Thoracic aorta (tissue), 2 donors: ENCODE results near the gene AKR1E2. TPM values are rescaled to one million over a fixed set of nuclear protein-coding genes. Genes with fewer than 3 reads are reported as not detected.

Source experiments
- ATAC-seq: fragments of 150-250 bp; one replicate; pipeline ENCODE4 v1.8.0; 2017; ENCODE audit warnings: low read depth; ENCODE audit not compliant: insufficient number of reproducible peaks, low FRiP score
- DNase-seq: peaks from one replicate; pipeline ENCODE4 v3.0.0-alpha.2; 2020; ENCODE audit warnings: low spot score
- H3K27ac ChIP-seq, 2 donors: fragments of 200-600 bp; sonication (generic); 1 replicate in 1 of 2; 2 replicates in 1 of 2; pipeline ENCODE4 v1.5.1; 2016; ENCODE audit warnings: mild to moderate bottlenecking in 2 of 2, moderate library complexity in 2 of 2
- H3K27me3 ChIP-seq: fragments of 200-600 bp; sonication (generic); replicated peaks from 2 replicates; pipeline ENCODE4 v1.6.0; 2016; ENCODE audit warnings: mild to moderate bottlenecking; ENCODE audit not compliant: insufficient read depth
- H3K36me3 ChIP-seq: fragments of 200-600 bp; sonication (generic); one replicate; pipeline ENCODE4 v1.5.1; 2016
- H3K4me1 ChIP-seq, 2 donors: fragments of 200-600 bp; sonication (generic); 1 replicate in 1 of 2; 2 replicates in 1 of 2; pipeline versions ENCODE4 v1.5.1 to v1.6.0; 2016; ENCODE audit warnings: low read depth in 2 of 2, mild to moderate bottlenecking in 1 of 2; ENCODE audit not compliant: control insufficient read depth in 1 of 2
- H3K4me3 ChIP-seq: fragments of 200-600 bp; sonication (generic); 2 replicates; pipeline ENCODE4 v1.5.1; 2016; ENCODE audit warnings: mild to moderate bottlenecking
- H3K9me3 ChIP-seq: fragments of 200-600 bp; sonication (generic); 2 replicates; pipeline ENCODE4 v1.5.1; 2016
- CTCF ChIP-seq: fragments of 200-600 bp; sonication (generic); IDR thresholded peaks from one replicate; pipeline ENCODE4 v1.5.1; 2019; ENCODE audit warnings: antibody characterized with exemption
- total RNA-seq, 2 donors: library from RNA; depleted of rRNA; stranded (reverse); fragments of >200 nt; gene quantifications; one replicate each; pipeline versions ENCODE4 v1.1.0 to v1.2.3, GENCODE V29; 2016

AKR1E2 gene
- total RNA-seq, 2 donors from 2014 or later = 11.1 to 17.6 TPM

- ATAC-seq = no peak
- Histone ChIP-seq H3K4me1 (no peaks in the 10 kb centered on the region), H3K27me3 (no peaks in the 10 kb centered on the region), H3K4me3 (no peak overlapping the region), H3K9me3 (no peaks in the 10 kb centered on the region), H3K36me3 (no peaks in the 10 kb centered on the region), H3K27ac (no peak overlapping the region)
- no peak for TF ChIP-seq CTCF
- DNase-seq = no peak
These were observed 44.1 kb upstream of the AKR1E2 start for GRCh38 chr10:4781955-4782354.

- no peak for ATAC-seq
- Histone ChIP-seq H3K9me3 (no peaks in the 10 kb centered on the region), H3K4me1 (no peaks in the 10 kb centered on the region), H3K36me3 (no peaks in the 10 kb centered on the region), H3K27ac (no peak overlapping the region), H3K27me3 (no peaks in the 10 kb centered on the region), H3K4me3 (no peak overlapping the region)
- no peak for DNase-seq
- TF ChIP-seq CTCF = no peak
These were observed 41.2 kb upstream of the AKR1E2 start for GRCh38 chr10:4784667-4785333.

GRCh38 chr10:4786043-4786839 lies 39.8 kb upstream of the AKR1E2 start:
- Histone ChIP-seq H3K36me3 (no peaks in the 10 kb centered on the region), H3K27ac (no peak overlapping the region), H3K4me1 (no peaks in the 10 kb centered on the region), H3K4me3 (no peak overlapping the region), H3K9me3 (no peaks in the 10 kb centered on the region), H3K27me3 (no peaks in the 10 kb centered on the region)
- no peak for TF ChIP-seq CTCF
- no peak for ATAC-seq
- DNase-seq = no peak

GRCh38 chr10:4790045-4790444 lies 36.0 kb upstream of the AKR1E2 start:
- Histone ChIP-seq H3K9me3 (no peaks in the 10 kb centered on the region), H3K4me1 (no peaks in the 10 kb centered on the region), H3K27ac (no peak overlapping the region), H3K27me3 (no peaks in the 10 kb centered on the region), H3K4me3 (no peak overlapping the region), H3K36me3 (no peaks in the 10 kb centered on the region)
- ATAC-seq (no peak), DNase-seq (no peak)
- TF ChIP-seq CTCF = no peak

- no peaks in the 10 kb centered on the region for H3K4me1 ChIP-seq
- H3K9me3 ChIP-seq = no peaks in the 10 kb centered on the region
- ATAC-seq = no peak
- H3K27me3 ChIP-seq = no peaks in the 10 kb centered on the region
- H3K4me3 ChIP-seq = no peak overlapping the region
- H3K27ac ChIP-seq = no peak overlapping the region
- no peak for TF ChIP-seq CTCF
- no peak for DNase-seq
- H3K36me3 ChIP-seq = no peaks in the 10 kb centered on the region
These were observed 35.1 kb upstream of the AKR1E2 start for GRCh38 chr10:4790922-4791321.
